ENCODE data around the gene GRID1.

DNA sequence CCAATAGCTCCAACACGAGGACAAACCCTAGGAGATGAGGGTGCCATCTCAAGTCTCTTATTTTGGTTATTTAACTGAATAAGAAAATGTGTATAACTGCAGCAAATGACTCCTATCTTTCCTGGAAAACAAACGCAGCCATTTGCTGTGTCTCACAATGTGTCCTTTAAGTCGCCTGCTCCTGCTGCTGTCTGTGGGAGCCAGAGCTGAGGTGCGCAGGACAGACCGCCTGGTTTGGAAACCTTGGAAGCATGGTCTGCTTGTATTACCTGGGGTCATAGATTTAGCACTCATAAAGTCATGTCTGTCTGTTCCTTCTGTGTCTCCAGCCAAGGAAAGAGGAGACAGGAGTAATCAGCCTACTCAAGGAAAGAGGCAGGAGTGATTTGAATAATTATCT lies 760.2 kb downstream of the GRID1 start:
- TF ChIP-seq EZH2phosphoT487 (IDR thresholded peaks at IDR 0.05; ENCODE audit: insufficient read depth, low read depth) (no peak), EZH2 (IDR thresholded peaks at IDR 0.05; ENCODE audit: insufficient read depth, poor library complexity, severe bottlenecking) (no peak)
